ENCODE data around the gene PLEKHN1.
"Not testable (repeated sequence)": the region's sequence is repeated elsewhere in the genome, so short reads cannot be mapped to it uniquely, and the experiment has no call there.

The PLEKHN1 gene

GRCh38 chr1:942411-942821, 23.9 kb upstream of the PLEKHN1 start:
- FAIRE-seq: no peak
- DNase-seq (ENCODE audit: low spot score): no peak

- FAIRE-seq: no peak
Measured at GRCh38 chr1:942864-943533, 23.3 kb upstream of the PLEKHN1 start.

GRCh38 chr1:943545-944340, 22.5 kb upstream of the PLEKHN1 start:
- no peak for DNase-seq (ENCODE audit: low spot score)
- no peak for FAIRE-seq

More at GRCh38 chr1:942864-943533, 23.3 kb upstream of the PLEKHN1 start:
- DNase-seq (ENCODE audit: low spot score): no peak

GRCh38 chr1:944341-945325, 21.6 kb upstream of the PLEKHN1 start:
- FAIRE-seq (no peak), DNase-seq (ENCODE audit: low spot score) (no peak)

- FAIRE-seq: no peak
- no peak for DNase-seq (ENCODE audit: low spot score)
Measured at GRCh38 chr1:945688-946556, 20.4 kb upstream of the PLEKHN1 start.

GRCh38 chr1:946811-947210, 19.5 kb upstream of the PLEKHN1 start:
- not testable (repeated sequence) for FAIRE-seq; DNase-seq (ENCODE audit: low spot score)

GRCh38 chr1:947958-948357, 18.3 kb upstream of the PLEKHN1 start:
- FAIRE-seq (no peak), DNase-seq (ENCODE audit: low spot score) (no peak)

GRCh38 chr1:950268-950667, 16.0 kb upstream of the PLEKHN1 start:
- FAIRE-seq: no peak
- DNase-seq (ENCODE audit: low spot score): no peak

- FAIRE-seq (no peak), DNase-seq (ENCODE audit: low spot score) (no peak)
Measured at GRCh38 chr1:950881-951280, 15.4 kb upstream of the PLEKHN1 start.

GRCh38 chr1:951364-951763, 14.9 kb upstream of the PLEKHN1 start:
- DNase-seq (ENCODE audit: low spot score) (no peak), FAIRE-seq (no peak)

- DNase-seq (ENCODE audit: low spot score): no peak
- no peak for FAIRE-seq
Measured at GRCh38 chr1:952201-952600, 14.1 kb upstream of the PLEKHN1 start.

GRCh38 chr1:952603-953002, 13.7 kb upstream of the PLEKHN1 start:
- no peak for FAIRE-seq
- no peak for DNase-seq (ENCODE audit: low spot score)

GRCh38 chr1:953524-954320, 12.6 kb upstream of the PLEKHN1 start:
- DNase-seq (ENCODE audit: low spot score) (no peak), FAIRE-seq (no peak)

- FAIRE-seq: no peak
- no peak for DNase-seq (ENCODE audit: low spot score)
Measured at GRCh38 chr1:954927-955326, 11.4 kb upstream of the PLEKHN1 start.

GRCh38 chr1:955474-955873, 10.8 kb upstream of the PLEKHN1 start:
- FAIRE-seq (no peak), DNase-seq (ENCODE audit: low spot score) (no peak)

GRCh38 chr1:956636-957035, 9.6 kb upstream of the PLEKHN1 start:
- FAIRE-seq (no peak), DNase-seq (ENCODE audit: low spot score) (no peak)

- peak; percentile 86 for DNase-seq (ENCODE audit: low spot score)
- no peak for FAIRE-seq
Measured at GRCh38 chr1:958823-959730, 7.2 kb upstream of the PLEKHN1 start, which contains the start of gene NOC2L. Gene NOC2L (minus strand): TSS chr1:959256. CDS start chr1:959240, 16 bp downstream.

- FAIRE-seq: no peak
Measured at GRCh38 chr1:959731-960362, 6.4 kb upstream of the PLEKHN1 start.

More at GRCh38 chr1:959731-960362, 6.4 kb upstream of the PLEKHN1 start:
- no peak for DNase-seq (ENCODE audit: low spot score)
